Measurements from ENCODE around the gene DGKI. TPM values are rescaled to one million over a fixed set of nuclear protein-coding genes. Genes with fewer than 3 reads are reported as not detected.

DGKI gene
- total RNA-seq, 3 donors from 2014 or later, result 0.36 to 1.4 (median 0.46) TPM

GRCh38 chr7:137546671-137547070, 300.1 kb downstream of the DGKI start:
- no peak overlapping the region for H3K4me3 ChIP-seq
- no peak for DNase-seq
- H3K4me1 ChIP-seq (ENCODE audit: low read depth), result no peaks in the 10 kb centered on the region
- no peak for ATAC-seq
- no peaks in the 10 kb centered on the region for H3K36me3 ChIP-seq (ENCODE audit: low read depth)
- intact Hi-C loops (cut with DNase I, micrococcal nuclease), result no loop called here
- H3K9me3 ChIP-seq, result no peaks in the 10 kb centered on the region
- no peak for TF ChIP-seq CTCF (IDR thresholded peaks at IDR 0.05)

GRCh38 chr7:137546009-137546408, 300.8 kb downstream of the DGKI start:
- intact Hi-C loops (cut with DNase I, micrococcal nuclease), result no loop called here
- ATAC-seq (no peak), DNase-seq (no peak)
- Histone ChIP-seq H3K4me1 (ENCODE audit: low read depth) (no peaks in the 10 kb centered on the region), H3K36me3 (ENCODE audit: low read depth) (no peaks in the 10 kb centered on the region), H3K4me3 (no peak overlapping the region), H3K9me3 (no peaks in the 10 kb centered on the region)
- TF ChIP-seq CTCF (IDR thresholded peaks at IDR 0.05), result no peak

DNA sequence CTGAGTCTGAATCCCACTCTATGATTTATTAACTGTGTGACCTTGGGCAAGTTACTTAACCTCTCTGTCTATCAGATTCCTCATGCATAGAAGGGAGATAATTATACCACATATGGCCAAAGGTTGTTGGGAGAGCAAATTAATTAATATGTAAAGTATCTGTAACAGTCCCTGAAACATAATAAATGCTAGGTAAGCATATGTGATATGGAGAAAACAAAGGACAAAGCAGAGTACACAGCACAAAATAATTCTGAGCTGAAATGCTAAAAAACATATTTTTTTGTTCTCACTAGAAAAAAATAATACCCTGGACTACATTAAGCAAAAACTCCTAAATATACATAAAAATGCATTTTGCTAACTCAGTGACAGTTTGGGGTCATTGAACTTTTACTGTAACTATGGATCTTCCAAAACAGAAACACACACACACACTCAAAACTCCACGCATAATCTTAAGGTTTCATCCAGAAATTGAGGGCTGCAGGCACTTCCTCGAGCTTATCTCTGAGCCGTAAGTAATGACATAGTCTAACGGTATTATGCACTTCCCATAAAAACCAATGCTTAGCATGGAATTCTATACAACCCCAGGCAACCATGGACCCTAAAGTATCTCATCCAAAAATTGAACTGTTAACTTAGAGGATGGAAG, 301.6 kb downstream of the DGKI start:
- intact Hi-C loops (cut with DNase I, micrococcal nuclease), result no loop called here
- TF ChIP-seq CTCF (IDR thresholded peaks at IDR 0.05), result no peak
- Histone ChIP-seq H3K4me1 (ENCODE audit: low read depth) (no peaks in the 10 kb centered on the region), H3K9me3 (no peaks in the 10 kb centered on the region), H3K36me3 (ENCODE audit: low read depth) (no peaks in the 10 kb centered on the region), H3K4me3 (no peak overlapping the region)
- ATAC-seq (no peak), DNase-seq (no peak)

GRCh38 chr7:137544453-137545058, 302.2 kb downstream of the DGKI start:
- no peak for DNase-seq
- Histone ChIP-seq H3K36me3 (ENCODE audit: low read depth) (no peaks in the 10 kb centered on the region), H3K4me3 (no peak overlapping the region), H3K9me3 (no peaks in the 10 kb centered on the region), H3K4me1 (ENCODE audit: low read depth) (no peaks in the 10 kb centered on the region)
- ATAC-seq, result no peak
- intact Hi-C loops (cut with DNase I, micrococcal nuclease), result no loop called here
- no peak for TF ChIP-seq CTCF (IDR thresholded peaks at IDR 0.05)

- intact Hi-C loops (cut with DNase I, micrococcal nuclease), result no loop called here
- no peak for TF ChIP-seq CTCF (IDR thresholded peaks at IDR 0.05)
- no peak for ATAC-seq
- Histone ChIP-seq H3K9me3 (no peaks in the 10 kb centered on the region), H3K36me3 (ENCODE audit: low read depth) (no peaks in the 10 kb centered on the region), H3K4me3 (no peak overlapping the region), H3K4me1 (ENCODE audit: low read depth) (no peaks in the 10 kb centered on the region)
- DNase-seq, result no peak
These were observed 307.6 kb downstream of the DGKI start for GRCh38 chr7:137539111-137539715.
